ENCODE results near the gene GRID1.

- TF ChIP-seq, protein P1, sequence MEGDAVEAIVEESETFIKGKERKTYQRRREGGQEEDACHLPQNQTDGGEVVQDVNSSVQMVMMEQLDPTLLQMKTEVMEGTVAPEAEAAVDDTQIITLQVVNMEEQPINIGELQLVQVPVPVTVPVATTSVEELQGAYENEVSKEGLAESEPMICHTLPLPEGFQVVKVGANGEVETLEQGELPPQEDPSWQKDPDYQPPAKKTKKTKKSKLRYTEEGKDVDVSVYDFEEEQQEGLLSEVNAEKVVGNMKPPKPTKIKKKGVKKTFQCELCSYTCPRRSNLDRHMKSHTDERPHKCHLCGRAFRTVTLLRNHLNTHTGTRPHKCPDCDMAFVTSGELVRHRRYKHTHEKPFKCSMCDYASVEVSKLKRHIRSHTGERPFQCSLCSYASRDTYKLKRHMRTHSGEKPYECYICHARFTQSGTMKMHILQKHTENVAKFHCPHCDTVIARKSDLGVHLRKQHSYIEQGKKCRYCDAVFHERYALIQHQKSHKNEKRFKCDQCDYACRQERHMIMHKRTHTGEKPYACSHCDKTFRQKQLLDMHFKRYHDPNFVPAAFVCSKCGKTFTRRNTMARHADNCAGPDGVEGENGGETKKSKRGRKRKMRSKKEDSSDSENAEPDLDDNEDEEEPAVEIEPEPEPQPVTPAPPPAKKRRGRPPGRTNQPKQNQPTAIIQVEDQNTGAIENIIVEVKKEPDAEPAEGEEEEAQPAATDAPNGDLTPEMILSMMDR (IDR thresholded peaks at IDR 0.05): no peak
- TF ChIP-seq POLR2A (IDR thresholded peaks at IDR 0.05): no peak
These were observed 34.7 kb downstream of the GRID1 start for GRCh38 chr10:86331861-86332260.

All from Peyer's patch (tissue), 4 donors.